Endothelial cell of umbilical vein (primary cell): Measurements from ENCODE around the gene TPCN2. TPM values are rescaled to one million over a fixed set of nuclear protein-coding genes. Genes with fewer than 3 reads are reported as not detected.

ENCODE experiments used
- BruUV-seq: library from RNA; stranded (reverse); fragments of 400-500 nt; replicated peaks from 2 replicates; lab custom pipeline; 2021; lab: Mats Ljungman, UMichigan
- CTCF ChIA-PET: fragments of 300-600, 350-600 bp; sonication (Branson Sonifier 250); formaldehyde crosslinking; loops from one replicate; lab custom pipeline; 2021; ENCODE audit warnings: antibody characterized with exemption, inconsistent platforms; lab: Charles Lee
- POLR2A ChIA-PET: fragments of 300-600, 350-600 bp; sonication (Branson Sonifier 250); formaldehyde crosslinking; loops from one replicate; lab custom pipeline; 2021; ENCODE audit warnings: antibody characterized with exemption, inconsistent platforms; lab: Charles Lee
- DNase-seq: peaks from one replicate; pipeline ENCODE4 v3.0.0-alpha.2; 2011; ENCODE audit warnings: low read depth, low spot score
- FAIRE-seq: peaks from 2 replicates; lab custom pipeline; 2011; peaks lifted over from hg19 to GRCh38; lab: Jason Lieb, UNC
- H2AFZ ChIP-seq: 2 replicates; pipeline ENCODE4 v1.6.0; 2012; ENCODE audit warnings: low read depth, low read length, control low read depth, inconsistent platforms
- H3K27ac ChIP-seq: 2 replicates; pipeline ENCODE4 v1.5.1; 2011; ENCODE audit warnings: low read depth, mild to moderate bottlenecking, control low read depth, low read length, moderate library complexity; ENCODE audit not compliant: insufficient read depth
- H3K27me3 ChIP-seq, 2 experiments: 2 replicates each; pipeline versions ENCODE4 v1.6.0 to v1.6.1; 2011; ENCODE audit warnings: low read length in 2 of 2, mixed read lengths in 1 of 2; ENCODE audit not compliant: control insufficient read depth in 2 of 2, insufficient read depth in 2 of 2
- H3K36me3 ChIP-seq, 2 experiments: 2 replicates in 1 of 2; 3 replicates in 1 of 2; pipeline ENCODE4 v1.5.1; 2011; ENCODE audit warnings: low read length in 2 of 2, mild to moderate bottlenecking in 1 of 2, moderate library complexity in 1 of 2; ENCODE audit not compliant: control insufficient read depth in 2 of 2, insufficient read depth in 2 of 2; ENCODE audit errors: extremely low read depth in 1 of 2
- H3K4me1 ChIP-seq: 3 replicates; pipeline ENCODE4 v1.5.1; 2011; ENCODE audit warnings: mild to moderate bottlenecking, low read length; ENCODE audit not compliant: control insufficient read depth, insufficient read depth; ENCODE audit errors: extremely low read depth
- H3K4me2 ChIP-seq: 2 replicates; pipeline ENCODE4 v1.6.1; 2011; ENCODE audit warnings: low read length, control low read depth, mixed read lengths; ENCODE audit not compliant: insufficient read depth
- H3K4me3 ChIP-seq, 3 experiments: fragments of 200-600 bp in 1 of 3; sonication (generic), shearing (Covaris generic) in 1 of 3; replicated peaks in 1 of 3; 2 replicates each; pipeline ENCODE4 v1.5.1; 2011 to 2016; ENCODE audit warnings: control low read depth in 3 of 3, low read length in 3 of 3, mild to moderate bottlenecking in 2 of 3, inconsistent platforms in 1 of 3, low read depth in 1 of 3, moderate library complexity in 1 of 3; ENCODE audit not compliant: insufficient read depth in 1 of 3
- H3K79me2 ChIP-seq: 2 replicates; pipeline ENCODE4 v1.6.0; 2012; ENCODE audit warnings: low read length, inconsistent platforms; ENCODE audit not compliant: control insufficient read depth, insufficient read depth
- H3K9ac ChIP-seq: replicated peaks from 2 replicates; pipeline ENCODE3; 2011; ENCODE audit warnings: low read length, control low read depth; ENCODE audit not compliant: insufficient read depth; ENCODE audit errors: extremely low read depth
- H3K9me1 ChIP-seq: replicated peaks from 3 replicates; pipeline ENCODE4 v1.6.0; 2011; ENCODE audit warnings: mild to moderate bottlenecking, low read length; ENCODE audit not compliant: control insufficient read depth, insufficient read depth; ENCODE audit errors: extremely low read depth
- H3K9me3 ChIP-seq: replicated peaks from 2 replicates; pipeline ENCODE4 v1.5.1; 2012; ENCODE audit warnings: low read length, inconsistent platforms; ENCODE audit not compliant: control insufficient read depth, insufficient read depth
- H4K20me1 ChIP-seq: replicated peaks from 2 replicates; pipeline ENCODE3; 2011; ENCODE audit warnings: mild to moderate bottlenecking, low read length; ENCODE audit not compliant: control insufficient read depth, insufficient read depth; ENCODE audit errors: extremely low read depth
- EZH2 ChIP-seq: IDR thresholded peaks from 2 replicates; pipeline ENCODE4 v1.6.1; 2012; ENCODE audit warnings: borderline replicate concordance, low read depth, mild to moderate bottlenecking, moderate library complexity, low read length, inconsistent platforms; ENCODE audit not compliant: severe bottlenecking
- FOS ChIP-seq: IDR thresholded peaks from 2 replicates; pipeline ENCODE4 v1.6.1; 2011; ENCODE audit warnings: mild to moderate bottlenecking, low read length, moderate library complexity, borderline replicate concordance; ENCODE audit not compliant: insufficient read depth
- GATA2 ChIP-seq: IDR thresholded peaks from 2 replicates; pipeline ENCODE4 v1.7.0; 2011; ENCODE audit warnings: low read depth, mild to moderate bottlenecking, moderate library complexity, mixed read lengths, low read length; ENCODE audit not compliant: insufficient read length, insufficient read depth
- JUN ChIP-seq: IDR thresholded peaks from 2 replicates; pipeline ENCODE4 v1.6.1; 2011; ENCODE audit warnings: borderline replicate concordance, low read depth; ENCODE audit not compliant: insufficient read length, insufficient read depth
- MYC ChIP-seq: IDR thresholded peaks from one replicate; pipeline ENCODE4 v1.6.1; 2011; ENCODE audit warnings: mild to moderate bottlenecking, low read depth, low read length
- POLR2A ChIP-seq: IDR thresholded peaks from 2 replicates; pipeline ENCODE4 v1.6.1; 2012; ENCODE audit warnings: low read depth, mild to moderate bottlenecking, control low read depth, low read length
- POLR2AphosphoS5 ChIP-seq: IDR thresholded peaks from 2 replicates; pipeline ENCODE4 v1.6.1; 2012; ENCODE audit warnings: low read depth, mild to moderate bottlenecking, control low read depth, low read length, moderate library complexity; ENCODE audit not compliant: insufficient read depth
- dilution Hi-C: fragments of 300-500 bp; cut with MboI; formaldehyde crosslinking; loops from one replicate; pipeline ENCODE4 v1.15.0; 2019; ENCODE audit warnings: low sequenced_read_pairs; ENCODE audit not compliant: extremely low pct_ligation_motif_present
- intact Hi-C: fragments of 100-400 bp; cut with micrococcal nuclease; formaldehyde crosslinking; loops from one replicate; pipeline ENCODE4 v1.10.0; 2022
- polyA plus RNA-seq, 4 experiments: library from polyadenylated mRNA; depleted of rRNA in 3 of 4; stranded (reverse) in 3 of 4; unstranded in 1 of 4; fragments of >200 nt; gene quantifications; 2 replicates each; pipeline versions ENCODE4 v1.2.1 to v1.2.3, GENCODE V29; 2011 to 2012; ENCODE audit warnings: missing spikeins in 1 of 4
- total RNA-seq: library from RNA; stranded (reverse); gene quantifications from 2 replicates; pipeline ENCODE4 v1.2.3, GENCODE V29; 2021
- TF ChIP-seq, protein P1 (sequence below): IDR thresholded peaks from 2 replicates; pipeline ENCODE4 v1.6.1; 2011; ENCODE audit not compliant: insufficient read depth, insufficient read length
- TF ChIP-seq, protein P2 (sequence below), 2 donors: IDR thresholded peaks; 1 replicate in 1 of 2; 2 replicates in 1 of 2; pipeline ENCODE4 v1.5.1; 2011; ENCODE audit warnings: low read length in 2 of 2, mild to moderate bottlenecking in 2 of 2, moderate library complexity in 2 of 2, control low read depth in 1 of 2, inconsistent platforms in 1 of 2, low read depth in 1 of 2; ENCODE audit not compliant: insufficient read depth in 1 of 2; ENCODE audit errors: extremely low read depth in 1 of 2

The TPCN2 gene
- total and polyA plus RNA-seq, 2 donors (not counting 3 experiments of a cell fraction or from before 2014, with no cell fraction given) = 10.3 to 13.4 TPM

- Histone ChIP-seq H3K4me1 (no peaks in the 10 kb centered on the region), H3K27me3 (peaks cover 6 to 11% of the 10 kb centered on the region in 2 experiments), H3K36me3 (no peaks in the 10 kb centered on the region), H3K9ac (no peak overlapping the region), H3K79me2 (no peaks in the 10 kb centered on the region), H3K27ac (no peak overlapping the region), H3K9me3 (no peaks in the 10 kb centered on the region), H3K9me1 (no peaks in the 10 kb centered on the region), H3K4me2 (no peak overlapping the region), H2AFZ (no peak overlapping the region), H4K20me1 (no peaks in the 10 kb centered on the region), H3K4me3 (no peak overlapping the region)
- DNase-seq (no peak), FAIRE-seq (no peak)
- intact Hi-C loops = no loop called here
- ChIA-PET POLR2A (no interaction called here), CTCF (no interaction called here)
- no TSS peak for BruUV-seq
- no peak for TF ChIP-seq POLR2AphosphoS5
- TF ChIP-seq EZH2 = no peak
- no peak for TF ChIP-seq GATA2
- TF ChIP-seq, protein P1, sequence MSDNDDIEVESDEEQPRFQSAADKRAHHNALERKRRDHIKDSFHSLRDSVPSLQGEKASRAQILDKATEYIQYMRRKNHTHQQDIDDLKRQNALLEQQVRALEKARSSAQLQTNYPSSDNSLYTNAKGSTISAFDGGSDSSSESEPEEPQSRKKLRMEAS = no peak
- no peak for TF ChIP-seq FOS
- no peak for TF ChIP-seq MYC
- TF ChIP-seq JUN = no peak
- no peak for TF ChIP-seq POLR2A
- TF ChIP-seq, protein P2, sequence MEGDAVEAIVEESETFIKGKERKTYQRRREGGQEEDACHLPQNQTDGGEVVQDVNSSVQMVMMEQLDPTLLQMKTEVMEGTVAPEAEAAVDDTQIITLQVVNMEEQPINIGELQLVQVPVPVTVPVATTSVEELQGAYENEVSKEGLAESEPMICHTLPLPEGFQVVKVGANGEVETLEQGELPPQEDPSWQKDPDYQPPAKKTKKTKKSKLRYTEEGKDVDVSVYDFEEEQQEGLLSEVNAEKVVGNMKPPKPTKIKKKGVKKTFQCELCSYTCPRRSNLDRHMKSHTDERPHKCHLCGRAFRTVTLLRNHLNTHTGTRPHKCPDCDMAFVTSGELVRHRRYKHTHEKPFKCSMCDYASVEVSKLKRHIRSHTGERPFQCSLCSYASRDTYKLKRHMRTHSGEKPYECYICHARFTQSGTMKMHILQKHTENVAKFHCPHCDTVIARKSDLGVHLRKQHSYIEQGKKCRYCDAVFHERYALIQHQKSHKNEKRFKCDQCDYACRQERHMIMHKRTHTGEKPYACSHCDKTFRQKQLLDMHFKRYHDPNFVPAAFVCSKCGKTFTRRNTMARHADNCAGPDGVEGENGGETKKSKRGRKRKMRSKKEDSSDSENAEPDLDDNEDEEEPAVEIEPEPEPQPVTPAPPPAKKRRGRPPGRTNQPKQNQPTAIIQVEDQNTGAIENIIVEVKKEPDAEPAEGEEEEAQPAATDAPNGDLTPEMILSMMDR (IDR thresholded peaks at IDR 0.05; ENCODE audit: extremely low read depth in 1 of 2, insufficient read depth in 1 of 2, low read depth in 1 of 2, low read length in 2 of 2) = no peak
- dilution Hi-C loops = no loop called here
Observed at GRCh38 chr11:69018924-69019323, 29.8 kb upstream of the TPCN2 start.
